ENCODE measurements around the gene TGFBR2.

TGFBR2 gene

GRCh38 chr3:30617069-30617468, 10.7 kb downstream of the TGFBR2 start:
- Histone ChIP-seq H3K36me3 (no peaks in the 10 kb centered on the region), H3K9me3 (ENCODE audit: severe bottlenecking) (no peaks in the 10 kb centered on the region), H3K27me3 (ENCODE audit: insufficient read depth, low read depth, severe bottlenecking) (no peaks in the 10 kb centered on the region), H3K4me3 (ENCODE audit: low read depth, low read length) (no peak overlapping the region), H3K27ac (no peak overlapping the region)
- DNase-seq: no peak
- no peak for TF ChIP-seq CTCF (IDR thresholded peaks at IDR 0.05; ENCODE audit: low read depth, low read length)

DNA sequence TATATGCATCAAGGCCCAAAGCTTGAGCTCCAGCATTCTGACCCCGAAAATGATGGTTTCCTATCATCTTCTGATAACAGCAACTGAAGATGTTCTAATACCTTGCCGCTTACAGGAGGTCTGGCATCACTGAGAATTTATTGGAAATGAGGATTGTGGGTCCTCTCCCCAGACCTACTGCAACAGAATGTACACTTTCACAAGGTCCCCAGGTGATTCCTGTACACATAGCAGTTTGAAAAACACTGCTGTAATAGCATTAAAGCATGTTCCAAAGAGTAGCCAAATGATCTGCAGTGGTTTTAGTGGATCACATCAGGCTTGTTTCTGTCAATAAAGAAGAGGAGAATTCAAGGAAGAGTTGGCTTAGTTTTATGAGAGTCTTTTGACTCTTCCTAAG, 11.3 kb downstream of the TGFBR2 start:
- Histone ChIP-seq H3K27ac (no peak overlapping the region), H3K9me3 (ENCODE audit: severe bottlenecking) (no peaks in the 10 kb centered on the region), H3K4me3 (ENCODE audit: low read depth, low read length) (no peak overlapping the region), H3K36me3 (no peaks in the 10 kb centered on the region), H3K27me3 (ENCODE audit: insufficient read depth, low read depth, severe bottlenecking) (no peaks in the 10 kb centered on the region)
- no peak for TF ChIP-seq CTCF (IDR thresholded peaks at IDR 0.05; ENCODE audit: low read depth, low read length)
- DNase-seq: no peak

DNA sequence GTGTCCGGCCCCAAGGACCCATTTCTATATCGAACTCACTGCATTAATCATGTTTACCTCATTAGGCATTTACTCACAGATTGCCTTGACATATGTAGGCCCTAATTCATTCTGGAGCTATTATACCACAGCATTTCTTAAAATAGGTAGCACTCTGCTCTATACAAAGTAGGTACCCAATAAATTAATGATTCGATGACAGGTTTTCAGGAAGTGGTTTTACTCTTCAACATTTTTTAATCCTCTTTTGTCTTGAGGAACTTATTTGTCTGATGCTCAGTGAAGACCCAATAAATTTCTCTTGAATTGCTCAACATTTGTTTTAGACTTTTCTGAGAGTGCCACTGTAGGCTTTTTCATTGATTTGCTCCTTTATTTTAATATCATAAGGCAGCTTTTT, 12.1 kb downstream of the TGFBR2 start:
- Histone ChIP-seq H3K9me3 (ENCODE audit: severe bottlenecking) (no peaks in the 10 kb centered on the region), H3K27me3 (ENCODE audit: insufficient read depth, low read depth, severe bottlenecking) (no peaks in the 10 kb centered on the region), H3K36me3 (no peaks in the 10 kb centered on the region), H3K4me3 (ENCODE audit: low read depth, low read length) (no peak overlapping the region), H3K27ac (no peak overlapping the region)
- TF ChIP-seq CTCF (IDR thresholded peaks at IDR 0.05; ENCODE audit: low read depth, low read length): no peak
- DNase-seq: no peak

DNA sequence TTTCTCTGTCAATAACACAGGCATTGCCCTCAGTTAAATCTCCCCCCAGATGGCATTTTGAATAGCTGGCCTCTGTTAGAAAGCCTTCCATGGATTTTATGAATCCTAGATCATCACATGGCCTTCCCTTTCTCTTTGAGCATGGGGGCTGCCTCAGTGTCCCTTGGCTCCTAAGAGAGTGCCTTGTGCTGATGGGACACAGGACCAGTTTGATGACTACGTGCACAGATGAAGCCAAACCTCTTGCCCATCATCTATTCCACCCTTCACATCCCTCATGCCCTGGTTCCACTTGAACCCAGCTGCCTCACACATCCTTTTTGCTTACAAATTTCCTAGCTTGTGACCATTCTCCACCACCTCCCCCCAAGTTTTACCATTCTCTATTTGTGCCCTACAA, 12.9 kb downstream of the TGFBR2 start:
- no peaks in the 10 kb centered on the region for H3K9me3 ChIP-seq (ENCODE audit: severe bottlenecking)
- no peak for TF ChIP-seq CTCF (IDR thresholded peaks at IDR 0.05; ENCODE audit: low read depth, low read length)
- no peak for DNase-seq
- no peaks in the 10 kb centered on the region for H3K36me3 ChIP-seq
- no peaks in the 10 kb centered on the region for H3K27me3 ChIP-seq (ENCODE audit: insufficient read depth, low read depth, severe bottlenecking)
- H3K4me3 ChIP-seq (ENCODE audit: low read depth, low read length): no peak overlapping the region
- H3K27ac ChIP-seq: no peak overlapping the region

DNA sequence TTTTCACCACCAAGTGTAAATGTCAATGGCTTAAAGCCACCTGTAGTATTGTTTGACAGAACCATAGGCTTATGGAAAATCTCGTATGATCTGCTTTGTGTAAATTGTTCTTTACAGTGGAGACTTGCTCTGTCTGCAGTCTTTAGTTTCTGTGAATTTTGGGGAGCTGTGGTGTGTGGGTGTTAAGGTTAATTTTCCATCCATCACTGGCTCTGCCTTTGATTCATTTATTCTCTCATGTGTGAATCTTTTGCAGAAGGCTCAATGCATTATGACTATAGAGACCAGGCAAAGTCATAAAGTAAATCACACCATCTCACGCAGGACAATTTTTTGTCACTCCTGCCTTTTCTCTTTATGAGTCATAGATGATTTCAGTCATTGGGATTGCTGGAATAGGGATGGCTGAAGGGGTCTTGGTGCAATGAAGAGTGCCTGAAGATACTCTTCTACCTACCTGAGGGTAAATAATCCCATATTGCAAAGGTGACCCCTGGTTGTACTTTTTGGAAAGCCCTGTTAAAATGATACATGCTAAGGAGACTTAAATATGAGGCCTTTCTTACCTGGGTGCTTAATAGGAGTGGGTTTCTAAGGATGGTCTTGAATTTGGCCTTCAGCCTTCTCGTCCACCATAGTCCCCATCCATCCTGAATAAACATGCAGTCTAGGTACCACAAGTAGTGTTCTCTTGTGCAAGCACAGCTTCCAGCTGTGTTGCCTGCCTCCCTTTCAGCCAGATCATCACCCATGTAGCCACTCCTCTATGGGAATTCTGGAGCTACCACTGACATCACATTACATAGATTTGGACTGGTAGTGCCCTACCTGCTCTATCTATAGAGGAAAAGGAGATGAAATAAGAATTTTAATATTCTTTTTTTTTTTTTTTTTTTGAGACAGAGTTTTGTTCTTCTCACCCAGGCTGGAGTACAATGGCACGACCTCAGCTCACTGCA, 14.3 kb downstream of the TGFBR2 start:
- DNase-seq: no peak
- Histone ChIP-seq H3K36me3 (no peaks in the 10 kb centered on the region), H3K27ac (no peak overlapping the region), H3K27me3 (ENCODE audit: insufficient read depth, low read depth, severe bottlenecking) (no peaks in the 10 kb centered on the region), H3K9me3 (ENCODE audit: severe bottlenecking) (no peaks in the 10 kb centered on the region), H3K4me3 (ENCODE audit: low read depth, low read length) (no peak overlapping the region)
- TF ChIP-seq CTCF (IDR thresholded peaks at IDR 0.05; ENCODE audit: low read depth, low read length): no peak

Data from WERI-Rb-1 (cell line).